C4-2B (cell line): ENCODE data around the gene MEF2C.

ENCODE experiments used
- ZFX ChIP-seq: fragments of 450-650 bp; IDR thresholded peaks from 2 replicates; pipeline ENCODE4 v1.6.1; 2017
- TF ChIP-seq, protein P1 (sequence below): fragments of 450-650 bp; conservative IDR thresholded peaks from 2 replicates; pipeline ENCODE4 v1.5.1; 2017; ENCODE audit warnings: mild to moderate bottlenecking

DNA sequence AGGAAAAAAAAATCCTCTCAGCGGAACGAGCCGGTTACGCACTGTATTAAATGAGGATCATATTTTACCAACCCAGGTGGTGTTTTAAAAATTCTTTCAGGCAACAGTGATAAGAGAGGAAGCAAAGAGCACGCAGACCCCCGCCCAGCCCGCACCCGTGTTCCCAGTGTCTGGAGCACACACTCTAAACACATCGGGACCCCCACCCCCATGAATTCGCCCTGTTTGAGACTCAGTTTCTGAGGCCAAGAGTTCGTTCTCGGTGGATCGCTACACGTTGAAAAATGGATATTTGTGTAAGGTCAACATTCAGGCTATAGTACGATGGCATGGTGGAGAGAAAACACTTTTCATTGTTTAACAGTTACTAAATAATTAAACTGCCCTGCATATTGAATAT lies 196.3 kb downstream of the MEF2C start:
- TF ChIP-seq, protein P1, sequence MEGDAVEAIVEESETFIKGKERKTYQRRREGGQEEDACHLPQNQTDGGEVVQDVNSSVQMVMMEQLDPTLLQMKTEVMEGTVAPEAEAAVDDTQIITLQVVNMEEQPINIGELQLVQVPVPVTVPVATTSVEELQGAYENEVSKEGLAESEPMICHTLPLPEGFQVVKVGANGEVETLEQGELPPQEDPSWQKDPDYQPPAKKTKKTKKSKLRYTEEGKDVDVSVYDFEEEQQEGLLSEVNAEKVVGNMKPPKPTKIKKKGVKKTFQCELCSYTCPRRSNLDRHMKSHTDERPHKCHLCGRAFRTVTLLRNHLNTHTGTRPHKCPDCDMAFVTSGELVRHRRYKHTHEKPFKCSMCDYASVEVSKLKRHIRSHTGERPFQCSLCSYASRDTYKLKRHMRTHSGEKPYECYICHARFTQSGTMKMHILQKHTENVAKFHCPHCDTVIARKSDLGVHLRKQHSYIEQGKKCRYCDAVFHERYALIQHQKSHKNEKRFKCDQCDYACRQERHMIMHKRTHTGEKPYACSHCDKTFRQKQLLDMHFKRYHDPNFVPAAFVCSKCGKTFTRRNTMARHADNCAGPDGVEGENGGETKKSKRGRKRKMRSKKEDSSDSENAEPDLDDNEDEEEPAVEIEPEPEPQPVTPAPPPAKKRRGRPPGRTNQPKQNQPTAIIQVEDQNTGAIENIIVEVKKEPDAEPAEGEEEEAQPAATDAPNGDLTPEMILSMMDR: no peak
- TF ChIP-seq ZFX: no peak
